ENCODE data around the gene TSPYL4. TPM values are rescaled to one million over a fixed set of nuclear protein-coding genes. Genes with fewer than 3 reads are reported as not detected.

Gene TSPYL4
- total RNA-seq, 2 experiments from 2014 or later: 14.8 to 16.2 TPM

DNA sequence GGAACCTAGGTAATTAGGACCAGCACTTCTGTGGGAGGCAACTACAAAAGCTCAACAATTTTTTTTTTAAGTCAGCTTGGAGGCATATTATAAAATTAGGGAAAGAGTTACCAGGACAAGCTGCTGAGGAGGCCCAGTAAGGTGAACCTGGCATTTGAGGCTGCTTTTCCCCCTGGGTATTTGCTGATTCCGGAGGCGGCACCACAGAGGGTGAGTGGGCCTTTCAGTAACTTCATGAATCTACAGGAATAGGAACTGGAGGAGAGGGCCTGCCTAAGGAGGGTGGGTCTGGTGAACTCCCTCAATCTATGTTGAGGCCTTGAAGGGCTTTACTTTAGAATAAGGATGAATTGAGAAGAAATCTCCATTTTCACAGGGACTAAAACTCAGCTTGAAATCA is 14.6 kb downstream of the TSPYL4 start:
- Histone ChIP-seq H3K4me3 (ENCODE audit: low read depth, low read length, poor library complexity, severe bottlenecking) (no peak overlapping the region), H3K4me2 (ENCODE audit: low read length) (no peak overlapping the region), H3K27ac (ENCODE audit: low read depth, low read length, poor library complexity, severe bottlenecking) (no peak overlapping the region), H3K9me3 (ENCODE audit: low read length) (no peaks in the 10 kb centered on the region), H2AFZ (ENCODE audit: low read length) (no peak overlapping the region), H4K20me1 (ENCODE audit: insufficient read depth, low read length) (no peaks in the 10 kb centered on the region), H3K36me3 (ENCODE audit: insufficient read depth, low read length) (peaks cover 17% of the 10 kb centered on the region), H3K9me2 (ENCODE audit: insufficient read depth, low read length) (no peaks in the 10 kb centered on the region), H3K79me2 (ENCODE audit: insufficient read depth, low read depth, low read length) (no peaks in the 10 kb centered on the region), H3K4me1 (ENCODE audit: insufficient read depth, low read length, poor library complexity, severe bottlenecking) (no peaks in the 10 kb centered on the region)
- ChIA-PET POLR2A (no interaction called here), CTCF (ENCODE audit: unreplicated experiment) (no interaction called here)
- TF ChIP-seq, protein P1, sequence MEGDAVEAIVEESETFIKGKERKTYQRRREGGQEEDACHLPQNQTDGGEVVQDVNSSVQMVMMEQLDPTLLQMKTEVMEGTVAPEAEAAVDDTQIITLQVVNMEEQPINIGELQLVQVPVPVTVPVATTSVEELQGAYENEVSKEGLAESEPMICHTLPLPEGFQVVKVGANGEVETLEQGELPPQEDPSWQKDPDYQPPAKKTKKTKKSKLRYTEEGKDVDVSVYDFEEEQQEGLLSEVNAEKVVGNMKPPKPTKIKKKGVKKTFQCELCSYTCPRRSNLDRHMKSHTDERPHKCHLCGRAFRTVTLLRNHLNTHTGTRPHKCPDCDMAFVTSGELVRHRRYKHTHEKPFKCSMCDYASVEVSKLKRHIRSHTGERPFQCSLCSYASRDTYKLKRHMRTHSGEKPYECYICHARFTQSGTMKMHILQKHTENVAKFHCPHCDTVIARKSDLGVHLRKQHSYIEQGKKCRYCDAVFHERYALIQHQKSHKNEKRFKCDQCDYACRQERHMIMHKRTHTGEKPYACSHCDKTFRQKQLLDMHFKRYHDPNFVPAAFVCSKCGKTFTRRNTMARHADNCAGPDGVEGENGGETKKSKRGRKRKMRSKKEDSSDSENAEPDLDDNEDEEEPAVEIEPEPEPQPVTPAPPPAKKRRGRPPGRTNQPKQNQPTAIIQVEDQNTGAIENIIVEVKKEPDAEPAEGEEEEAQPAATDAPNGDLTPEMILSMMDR (conservative IDR thresholded peaks at IDR 0.05; ENCODE audit: low read length): no peak
- no peak for TF ChIP-seq EZH2phosphoT487 (IDR thresholded peaks at IDR 0.05; ENCODE audit: borderline replicate concordance, low read depth, low read length)
- no TSS peak for BruUV-seq (replicated peaks)
- intact Hi-C loops (cut with micrococcal nuclease; ENCODE audit: unreplicated experiment): no loop called here
- DNase-seq (ENCODE audit: low spot score): no peak

DNA sequence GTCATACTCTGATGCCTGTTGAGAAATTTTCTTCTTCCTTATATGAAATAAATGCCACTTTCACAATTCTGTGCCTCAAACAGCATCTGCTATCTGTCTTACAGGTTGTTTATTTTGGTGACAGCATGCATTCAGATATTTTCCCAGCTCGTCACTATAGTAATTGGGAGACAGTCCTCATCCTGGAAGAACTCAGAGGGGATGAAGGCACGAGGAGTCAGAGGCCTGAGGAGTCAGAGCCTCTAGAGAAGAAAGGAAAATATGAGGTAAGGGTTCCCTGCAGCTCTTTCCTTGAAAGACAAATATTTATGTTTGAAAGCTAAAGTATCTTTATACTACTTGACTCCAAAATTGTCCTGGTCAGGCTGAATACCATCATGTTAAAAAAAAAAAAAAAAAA is 15.8 kb downstream of the TSPYL4 start:
- Histone ChIP-seq H3K4me3 (ENCODE audit: low read depth, low read length, poor library complexity, severe bottlenecking) (no peak overlapping the region), H3K4me1 (ENCODE audit: insufficient read depth, low read length, poor library complexity, severe bottlenecking) (no peaks in the 10 kb centered on the region), H3K79me2 (ENCODE audit: insufficient read depth, low read depth, low read length) (no peaks in the 10 kb centered on the region), H3K9me2 (ENCODE audit: insufficient read depth, low read length) (no peaks in the 10 kb centered on the region), H3K36me3 (ENCODE audit: insufficient read depth, low read length) (peaks cover 17% of the 10 kb centered on the region), H3K9me3 (ENCODE audit: low read length) (no peaks in the 10 kb centered on the region), H2AFZ (ENCODE audit: low read length) (no peak overlapping the region), H4K20me1 (ENCODE audit: insufficient read depth, low read length) (no peaks in the 10 kb centered on the region), H3K4me2 (ENCODE audit: low read length) (no peak overlapping the region), H3K27ac (ENCODE audit: low read depth, low read length, poor library complexity, severe bottlenecking) (no peak overlapping the region)
- BruUV-seq (replicated peaks): no TSS peak
- DNase-seq (ENCODE audit: low spot score): no peak
- intact Hi-C loops (cut with micrococcal nuclease; ENCODE audit: unreplicated experiment): no loop called here
- TF ChIP-seq, protein P1 (conservative IDR thresholded peaks at IDR 0.05; ENCODE audit: low read length): no peak
- no peak for TF ChIP-seq EZH2phosphoT487 (IDR thresholded peaks at IDR 0.05; ENCODE audit: borderline replicate concordance, low read depth, low read length)
- CTCF ChIA-PET (ENCODE audit: unreplicated experiment): no interaction called here
- POLR2A ChIA-PET: interaction anchor here (0.6 to 1.0 kb wide), 4 partner anchors 15 to 188 kb away, joined by 3 to 8 read pairs (median 4); partner anchors contain the start of gene TSPYL4

DNA sequence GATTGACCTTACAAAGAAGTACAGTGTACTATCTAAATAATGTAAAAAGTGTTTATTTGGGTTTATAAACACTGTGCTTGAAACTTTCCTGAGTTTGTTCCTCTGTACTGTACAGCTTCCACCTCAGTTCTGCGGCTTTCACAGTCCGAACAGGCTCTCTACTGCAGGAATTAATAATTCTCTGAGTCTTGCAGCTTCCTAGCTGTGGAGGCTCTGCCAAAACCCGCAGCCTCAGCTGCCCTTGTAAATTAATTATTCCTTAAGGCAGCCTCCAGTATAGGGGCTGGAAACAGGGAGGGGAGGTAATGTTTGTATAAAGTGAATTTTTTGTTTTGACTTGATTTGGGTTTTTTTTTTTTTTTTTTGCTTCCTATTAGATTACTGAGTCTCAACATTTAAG is 19.2 kb downstream of the TSPYL4 start:
- no peaks in the 10 kb centered on the region for H3K4me1 ChIP-seq (ENCODE audit: insufficient read depth, low read length, poor library complexity, severe bottlenecking)
- no peaks in the 10 kb centered on the region for H3K79me2 ChIP-seq (ENCODE audit: insufficient read depth, low read depth, low read length)
- H3K27ac ChIP-seq (ENCODE audit: low read depth, low read length, poor library complexity, severe bottlenecking): no peak overlapping the region
- no peak overlapping the region for H2AFZ ChIP-seq (ENCODE audit: low read length)
- BruUV-seq (replicated peaks): no TSS peak
- H3K36me3 ChIP-seq (ENCODE audit: insufficient read depth, low read length): peaks cover 17% of the 10 kb centered on the region
- H3K9me2 ChIP-seq (ENCODE audit: insufficient read depth, low read length): no peaks in the 10 kb centered on the region
- no peaks in the 10 kb centered on the region for H4K20me1 ChIP-seq (ENCODE audit: insufficient read depth, low read length)
- POLR2A ChIA-PET: no interaction called here
- CTCF ChIA-PET (ENCODE audit: unreplicated experiment): no interaction called here
- no peak for DNase-seq (ENCODE audit: low spot score)
- no peak overlapping the region for H3K4me3 ChIP-seq (ENCODE audit: low read depth, low read length, poor library complexity, severe bottlenecking)
- no peak overlapping the region for H3K4me2 ChIP-seq (ENCODE audit: low read length)
- no peaks in the 10 kb centered on the region for H3K9me3 ChIP-seq (ENCODE audit: low read length)
- TF ChIP-seq EZH2phosphoT487 (IDR thresholded peaks at IDR 0.05; ENCODE audit: borderline replicate concordance, low read depth, low read length): no peak
- TF ChIP-seq, protein P1 (conservative IDR thresholded peaks at IDR 0.05; ENCODE audit: low read length): no peak
- intact Hi-C loops (cut with micrococcal nuclease; ENCODE audit: unreplicated experiment): no loop called here
